NCI-H1105 treated with DMSO at 0.1 percent for 48 hours (cell line): ENCODE measurements around the gene DDIT4.
"Not testable (repeated sequence)": the region's sequence is repeated elsewhere in the genome, so short reads cannot be mapped to it uniquely, and the experiment has no call there.

Experiments
- DNase-seq: peaks from one replicate; lab custom pipeline; 2025; lab: John Stamatoyannopoulos, UW

Gene DDIT4

GRCh38 chr10:72273410-72274212 lies at the start of gene DDIT4:
DDIT4 (plus strand) TSS chr10:72273924; CDS start chr10:72274217, 293 bp downstream.
- DNase-seq = peak; percentile 91

- DNase-seq = not testable (repeated sequence)
Measured at GRCh38 chr10:72224191-72224590, 49.5 kb upstream of the DDIT4 start.

GRCh38 chr10:72226418-72227027 lies 47.2 kb upstream of the DDIT4 start:
- DNase-seq = no peak

- DNase-seq = no peak
Measured at GRCh38 chr10:72227826-72228225, 45.9 kb upstream of the DDIT4 start.

- peak; percentile 12 for DNase-seq
Measured at GRCh38 chr10:72228318-72228751, 45.4 kb upstream of the DDIT4 start.

GRCh38 chr10:72229261-72230251 lies 44.2 kb upstream of the DDIT4 start:
- no peak for DNase-seq

GRCh38 chr10:72233621-72234020 lies 40.1 kb upstream of the DDIT4 start:
- DNase-seq = no peak

GRCh38 chr10:72234560-72235095 lies 39.1 kb upstream of the DDIT4 start:
- DNase-seq = peak; percentile 25

- no peak for DNase-seq
Measured at GRCh38 chr10:72235544-72236279, 38.0 kb upstream of the DDIT4 start.

- no peak for DNase-seq
Measured at GRCh38 chr10:72238392-72239175, 35.1 kb upstream of the DDIT4 start.

- DNase-seq = no peak
Measured at GRCh38 chr10:72239409-72239808, 34.3 kb upstream of the DDIT4 start.

GRCh38 chr10:72240371-72240770 lies 33.4 kb upstream of the DDIT4 start:
- DNase-seq = no peak

GRCh38 chr10:72241691-72242252 lies 32.0 kb upstream of the DDIT4 start:
- no peak for DNase-seq

GRCh38 chr10:72242675-72243074 lies 31.0 kb upstream of the DDIT4 start:
- DNase-seq = no peak

GRCh38 chr10:72243822-72244437 lies 29.8 kb upstream of the DDIT4 start:
- DNase-seq = no peak

GRCh38 chr10:72244573-72245038 lies 29.1 kb upstream of the DDIT4 start:
- no peak for DNase-seq

GRCh38 chr10:72245949-72246525 lies 27.7 kb upstream of the DDIT4 start:
- DNase-seq = no peak

- DNase-seq = no peak
Measured at GRCh38 chr10:72248468-72249151, 25.1 kb upstream of the DDIT4 start.
